Activated T-helper 9 cell treated with anti-CD3 and anti-CD28 coated beads, Interleukin-2, amount 50 U/mL, for 16 hours (primary cell): ENCODE data around the gene SYT7.
A peak's percentile ranks its signal among the peaks of the same experiment; 100 is the strongest.

ENCODE experiments used
- DNase-seq: peaks from one replicate; pipeline ENCODE4 v3.0.0-alpha.2; 2020; ENCODE audit warnings: low read depth

The SYT7 gene

GRCh38 chr11:61609000-61609979 lies 28.4 kb upstream of the SYT7 start:
- no peak for DNase-seq

GRCh38 chr11:61607920-61608599 lies 27.2 kb upstream of the SYT7 start:
- no peak for DNase-seq

GRCh38 chr11:61607426-61607825 lies 26.6 kb upstream of the SYT7 start:
- no peak for DNase-seq

- DNase-seq: no peak
Measured at GRCh38 chr11:61603667-61604066, 22.8 kb upstream of the SYT7 start.

- no peak for DNase-seq
Measured at GRCh38 chr11:61602775-61603569, 22.1 kb upstream of the SYT7 start.

GRCh38 chr11:61601512-61601911 lies 20.6 kb upstream of the SYT7 start:
- no peak for DNase-seq

- DNase-seq: no peak
Measured at GRCh38 chr11:61599968-61600710, 19.3 kb upstream of the SYT7 start.

GRCh38 chr11:61598886-61599868 lies 18.3 kb upstream of the SYT7 start:
- DNase-seq: no peak

GRCh38 chr11:61598374-61598773 lies 17.5 kb upstream of the SYT7 start:
- no peak for DNase-seq

- DNase-seq: no peak
Measured at GRCh38 chr11:61596990-61597389, 16.1 kb upstream of the SYT7 start.

GRCh38 chr11:61596542-61596941 lies 15.7 kb upstream of the SYT7 start:
- no peak for DNase-seq

- no peak for DNase-seq
Measured at GRCh38 chr11:61594907-61595257, 14.0 kb upstream of the SYT7 start.

- DNase-seq: no peak
Measured at GRCh38 chr11:61593151-61593550, 12.3 kb upstream of the SYT7 start.

GRCh38 chr11:61592176-61592575 lies 11.3 kb upstream of the SYT7 start:
- no peak for DNase-seq

- DNase-seq: no peak
Measured at GRCh38 chr11:61589961-61590360, 9.1 kb upstream of the SYT7 start.

GRCh38 chr11:61588728-61589191 lies 7.9 kb upstream of the SYT7 start:
- DNase-seq: no peak

- DNase-seq: peak; percentile 55
Measured at GRCh38 chr11:61587951-61588727, 7.3 kb upstream of the SYT7 start.

GRCh38 chr11:61587541-61587941 lies 6.7 kb upstream of the SYT7 start:
- no peak for DNase-seq

GRCh38 chr11:61586792-61587430 lies 6.0 kb upstream of the SYT7 start:
- no peak for DNase-seq
